Islet precursor cell (in vitro differentiated cells): Measurements from ENCODE around the gene RBM44.
A peak's percentile ranks its signal among the peaks of the same experiment; 100 is the strongest.
"Not testable (repeated sequence)": the region's sequence is repeated elsewhere in the genome, so short reads cannot be mapped to it uniquely, and the experiment has no call there.

ENCODE experiments used
- DNase-seq: peaks from one replicate; pipeline ENCODE4 v3.0.0-alpha.2; 2018

Gene RBM44, protein sequence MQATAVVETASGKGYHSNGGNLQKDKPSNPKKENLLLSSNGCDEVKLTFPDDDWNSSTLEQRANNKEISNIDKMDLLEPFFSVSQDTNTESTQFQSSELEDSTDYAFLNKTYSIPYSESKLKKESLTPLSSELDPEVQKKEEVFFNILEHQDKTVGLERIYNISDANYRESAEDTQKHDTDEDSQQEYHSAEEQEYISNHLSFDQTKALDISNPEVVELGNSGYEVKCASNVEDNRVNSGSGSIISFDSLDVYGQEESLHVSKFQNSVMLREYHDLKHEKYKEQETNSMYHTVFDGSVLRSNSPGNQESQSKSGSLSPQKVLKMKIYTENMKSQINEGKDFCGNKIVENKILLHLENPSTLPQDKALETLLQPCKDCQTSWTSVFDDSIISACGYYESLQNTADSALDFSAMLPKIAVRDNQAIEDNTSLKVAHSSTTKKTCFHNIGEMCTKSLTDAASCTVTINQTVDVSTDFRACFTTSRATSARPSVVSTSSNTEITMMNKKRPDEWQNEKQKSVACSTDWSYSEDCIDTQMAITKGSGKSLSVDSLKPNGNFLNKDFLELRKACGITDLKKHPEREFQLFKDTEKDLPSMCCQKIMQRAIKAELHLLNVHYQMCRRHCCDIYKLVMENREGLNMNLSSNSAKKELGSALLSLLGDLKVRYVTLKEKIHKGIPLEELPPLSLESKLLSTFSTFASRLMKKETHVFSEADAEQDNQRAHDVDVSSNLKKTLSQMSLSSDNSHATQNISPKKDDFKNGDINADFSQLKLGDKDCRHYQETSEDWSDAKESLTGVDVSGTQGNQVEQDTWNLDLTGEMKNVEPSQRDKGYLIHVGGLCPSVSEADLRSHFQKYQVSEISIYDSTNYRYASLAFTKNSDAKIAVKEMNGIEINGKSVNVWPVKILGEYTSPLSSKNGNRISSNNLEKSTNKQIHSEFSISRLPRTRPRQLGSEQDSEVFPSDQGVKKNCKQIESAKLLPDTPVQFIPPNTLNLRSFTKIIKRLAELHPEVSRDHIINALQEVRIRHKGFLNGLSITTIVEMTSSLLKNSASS

DNA sequence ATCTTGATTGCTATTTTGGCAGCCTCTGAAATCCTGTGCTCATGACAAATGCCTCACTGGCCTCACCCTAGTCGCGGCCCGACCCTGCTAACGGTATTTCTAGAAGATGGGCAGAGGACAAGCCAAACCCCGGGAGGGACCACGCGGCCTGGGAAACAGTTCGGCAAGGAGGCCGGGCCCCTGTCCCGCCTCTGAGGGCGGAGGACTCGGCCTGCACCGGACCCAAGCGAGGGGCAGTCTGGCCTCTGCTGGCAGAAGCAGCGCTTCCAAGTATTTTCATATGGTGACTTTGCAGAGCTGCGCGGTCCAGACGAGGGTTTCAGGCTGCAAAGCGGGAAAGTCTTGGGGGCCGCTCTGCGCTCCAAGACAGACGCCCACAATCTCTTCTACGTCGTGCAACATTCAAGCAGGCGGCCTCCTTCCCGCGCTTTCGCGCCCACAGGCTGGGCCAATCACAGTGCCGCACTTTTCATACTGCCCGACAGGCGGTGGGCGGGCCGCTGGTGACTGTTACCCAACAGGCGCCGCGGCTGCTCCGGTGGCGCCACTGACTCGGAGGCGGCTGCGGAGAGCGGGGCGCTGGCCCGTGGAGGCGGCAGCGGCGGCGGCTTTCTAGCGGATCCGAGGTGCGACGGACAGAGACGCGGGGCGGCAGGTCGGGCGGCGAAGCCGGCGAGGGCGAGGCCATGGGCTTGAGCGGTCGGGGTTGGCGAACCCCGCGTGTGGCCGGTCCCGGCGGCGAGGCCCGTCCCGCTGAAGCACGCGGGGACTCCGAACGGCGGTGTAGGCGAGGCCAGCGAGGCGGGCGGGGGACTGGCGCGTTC is at the start of gene RBM44:
TSS of gene RBM44 (plus strand) at position 544 of the 824 bp plus-strand sequence. CDS start 14,831 bp downstream, outside the sequence.
- no peak for DNase-seq

DNA sequence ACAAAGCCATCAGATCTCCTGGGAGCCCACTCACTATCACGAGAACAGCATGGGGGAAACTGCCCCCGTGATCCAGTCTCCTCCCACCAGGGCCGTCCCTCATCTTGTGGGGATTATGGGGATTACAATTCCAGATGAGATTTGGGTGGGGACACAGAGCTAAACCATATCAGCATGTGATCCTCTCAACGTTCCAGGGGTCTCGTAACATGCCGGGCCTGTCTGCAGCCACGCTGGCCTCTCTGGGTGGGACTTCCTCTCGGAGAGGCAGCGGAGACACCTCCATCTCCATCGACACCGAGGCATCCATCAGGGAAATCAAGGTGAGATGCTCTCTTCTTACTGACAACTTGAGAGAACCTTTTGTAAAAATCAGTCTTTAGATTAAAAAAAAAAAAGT is 49.6 kb upstream of the RBM44 start:
- peak; percentile 19 for DNase-seq

DNA sequence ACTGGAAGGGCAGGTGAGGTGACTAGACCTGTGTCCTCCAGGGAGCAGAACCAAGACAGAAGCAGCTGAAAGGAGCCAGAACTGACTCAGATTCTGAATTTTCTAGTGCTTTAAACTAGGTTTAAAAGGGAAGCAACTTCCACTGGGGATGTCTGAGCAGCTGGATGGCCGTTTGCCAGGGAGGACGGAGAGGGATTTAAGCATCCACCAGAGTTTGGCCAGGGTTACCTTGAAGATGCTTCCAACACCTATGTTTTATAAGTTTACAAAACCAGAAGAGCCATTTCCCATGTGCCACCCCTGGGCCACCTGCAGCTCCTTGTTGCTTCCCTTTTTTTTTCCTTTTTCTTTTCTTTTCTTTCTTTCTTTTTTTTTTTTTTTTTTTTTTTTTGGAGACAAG is 48.6 kb upstream of the RBM44 start:
- DNase-seq: no peak

DNA sequence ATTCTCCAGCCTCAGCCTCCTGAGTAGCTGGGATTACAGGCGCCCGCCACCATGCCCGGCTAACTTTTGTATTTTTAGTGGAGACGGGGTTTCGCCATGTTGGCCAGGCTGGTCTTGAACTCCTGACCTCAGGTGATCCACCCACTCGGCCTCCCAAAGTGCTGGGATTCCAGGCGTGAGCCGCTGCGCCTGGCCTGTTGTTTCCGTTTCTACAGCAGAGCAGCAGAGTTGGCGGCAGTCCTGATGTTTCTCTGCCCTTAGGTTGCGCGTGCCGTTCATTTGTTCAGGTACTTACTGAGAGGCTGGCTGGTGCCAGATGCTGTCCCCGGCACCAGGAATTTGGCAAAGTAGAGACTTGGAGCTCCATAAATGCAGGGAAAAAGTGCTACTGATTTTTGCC is 48.1 kb upstream of the RBM44 start:
- DNase-seq: peak; percentile 18

DNA sequence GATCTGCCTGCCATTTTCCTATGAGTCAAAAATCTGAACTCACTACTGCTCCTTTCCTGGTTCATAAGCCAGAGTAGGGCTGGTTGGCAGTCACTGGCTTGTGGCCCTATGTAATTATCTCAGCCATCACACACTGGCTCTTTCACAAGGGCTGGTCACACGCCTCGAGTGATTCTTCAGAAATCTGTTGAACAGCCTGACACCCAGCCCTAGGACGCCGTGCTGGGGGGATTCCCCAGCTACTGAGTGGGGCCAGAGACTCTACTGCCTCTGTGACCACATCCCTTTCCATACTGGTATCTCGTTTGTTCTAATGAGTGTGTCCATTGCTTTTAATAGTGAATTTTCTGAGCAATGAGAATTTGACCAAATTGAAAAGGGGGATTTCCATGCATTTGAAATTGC is 45.8 kb upstream of the RBM44 start:
- peak; percentile 35 for DNase-seq

DNA sequence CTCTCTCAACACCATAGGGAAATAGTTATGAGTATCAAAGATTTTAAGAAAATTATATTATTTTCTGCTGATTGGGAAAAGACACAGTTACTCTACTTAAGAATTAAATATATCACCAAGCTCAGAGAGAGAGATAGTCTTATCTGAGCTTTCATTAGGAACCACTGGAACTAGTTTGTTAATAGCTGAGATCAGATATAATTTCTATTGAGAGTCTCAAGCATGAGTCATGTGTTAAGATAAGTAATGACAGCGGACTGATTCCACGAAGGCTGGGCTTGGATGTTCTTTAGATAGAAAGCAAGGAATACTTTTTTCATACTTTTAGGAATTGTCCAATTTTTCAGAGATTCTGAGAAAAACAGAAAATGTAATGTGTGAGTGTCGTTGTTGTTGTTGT is 44.4 kb upstream of the RBM44 start:
- DNase-seq: no peak

DNA sequence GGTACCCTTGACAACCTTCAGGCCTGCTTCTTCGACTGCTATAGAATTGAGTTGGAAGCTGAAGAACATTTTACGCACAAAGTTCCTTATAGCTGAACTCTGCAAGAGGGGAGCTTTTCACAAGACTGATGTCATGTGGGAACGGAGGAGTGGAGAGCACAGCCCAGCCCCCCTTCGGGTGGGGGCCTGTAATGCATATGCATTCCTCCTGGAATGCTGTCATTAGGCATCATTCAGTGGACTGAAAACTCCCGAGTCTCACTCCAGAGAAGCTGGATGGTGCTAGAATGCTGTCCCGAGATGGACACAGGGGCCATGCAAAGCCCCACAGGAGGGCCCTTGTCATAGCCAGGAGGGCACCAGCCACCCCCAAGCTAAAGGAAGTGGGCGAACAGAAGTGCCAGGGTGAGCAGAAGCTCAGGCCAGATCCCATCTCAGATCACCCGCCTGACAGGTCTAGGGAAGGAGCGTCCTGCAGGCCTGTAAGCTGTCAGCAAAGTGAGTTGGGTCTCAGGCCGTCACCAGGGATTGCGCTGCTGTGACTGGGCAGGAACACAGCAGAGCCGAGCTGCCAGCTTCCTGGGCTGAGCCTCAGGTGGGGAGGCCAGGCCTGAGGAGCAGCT is 43.8 kb upstream of the RBM44 start:
- DNase-seq: peak; percentile 55

DNA sequence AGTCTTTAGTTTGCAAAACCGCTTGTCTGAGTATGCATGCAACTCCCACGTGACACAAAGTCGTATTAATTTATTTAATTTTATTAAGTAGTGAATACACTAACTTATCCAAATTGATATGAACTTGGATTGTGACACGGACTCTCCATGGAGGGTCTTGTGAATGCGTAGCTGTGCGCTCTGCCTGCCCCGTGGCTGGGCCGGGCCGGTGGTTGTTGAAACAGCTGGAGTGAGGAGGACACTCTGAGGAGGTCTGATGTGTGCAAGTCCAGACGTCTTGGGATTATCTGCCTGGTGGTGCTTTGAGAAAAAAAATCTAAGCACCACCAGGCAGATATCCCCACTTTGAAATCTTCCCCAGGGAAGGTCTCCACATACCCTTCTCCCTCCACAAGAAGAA is 41.0 kb upstream of the RBM44 start:
- peak; percentile 16 for DNase-seq

DNA sequence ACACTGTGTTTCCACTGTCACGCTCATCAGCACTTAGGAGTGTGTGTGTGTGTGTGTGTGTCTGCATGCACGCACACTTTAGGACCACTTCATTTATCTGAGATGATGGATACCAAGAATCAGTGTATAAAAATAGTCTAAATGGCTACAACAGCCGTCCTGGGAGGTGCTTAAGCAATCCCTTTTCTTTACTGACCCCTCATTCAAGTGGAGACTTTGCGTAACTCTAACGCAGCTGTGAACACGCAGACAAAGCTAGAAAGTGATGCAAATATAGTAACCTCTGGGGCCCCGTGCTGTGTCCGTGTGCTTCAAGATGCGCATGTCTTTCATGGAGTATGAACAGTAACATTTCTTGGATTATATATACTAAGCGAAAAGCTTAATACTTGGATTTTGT is 40.4 kb upstream of the RBM44 start:
- DNase-seq: peak; percentile 2

DNA sequence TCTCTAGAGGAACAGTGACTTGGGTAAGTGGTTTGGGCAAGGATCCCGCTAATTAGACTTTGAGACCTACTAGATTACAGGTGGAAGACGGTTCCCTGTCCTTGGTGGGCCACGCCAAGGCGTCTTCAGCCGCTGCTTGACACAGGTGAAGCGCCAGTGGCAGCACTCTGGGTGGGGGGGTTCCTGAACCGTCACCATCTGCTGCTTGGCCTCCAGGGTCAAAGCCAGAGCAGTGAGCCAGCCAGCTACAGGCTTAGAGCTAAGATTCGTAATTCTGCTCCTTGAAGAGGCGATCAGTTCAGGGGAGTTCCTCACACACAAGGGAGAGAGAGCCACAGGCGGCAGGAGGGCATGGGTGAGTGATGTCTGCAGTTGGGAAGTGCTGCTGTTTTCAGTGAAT is 39.4 kb upstream of the RBM44 start:
- DNase-seq: peak; percentile 23

DNA sequence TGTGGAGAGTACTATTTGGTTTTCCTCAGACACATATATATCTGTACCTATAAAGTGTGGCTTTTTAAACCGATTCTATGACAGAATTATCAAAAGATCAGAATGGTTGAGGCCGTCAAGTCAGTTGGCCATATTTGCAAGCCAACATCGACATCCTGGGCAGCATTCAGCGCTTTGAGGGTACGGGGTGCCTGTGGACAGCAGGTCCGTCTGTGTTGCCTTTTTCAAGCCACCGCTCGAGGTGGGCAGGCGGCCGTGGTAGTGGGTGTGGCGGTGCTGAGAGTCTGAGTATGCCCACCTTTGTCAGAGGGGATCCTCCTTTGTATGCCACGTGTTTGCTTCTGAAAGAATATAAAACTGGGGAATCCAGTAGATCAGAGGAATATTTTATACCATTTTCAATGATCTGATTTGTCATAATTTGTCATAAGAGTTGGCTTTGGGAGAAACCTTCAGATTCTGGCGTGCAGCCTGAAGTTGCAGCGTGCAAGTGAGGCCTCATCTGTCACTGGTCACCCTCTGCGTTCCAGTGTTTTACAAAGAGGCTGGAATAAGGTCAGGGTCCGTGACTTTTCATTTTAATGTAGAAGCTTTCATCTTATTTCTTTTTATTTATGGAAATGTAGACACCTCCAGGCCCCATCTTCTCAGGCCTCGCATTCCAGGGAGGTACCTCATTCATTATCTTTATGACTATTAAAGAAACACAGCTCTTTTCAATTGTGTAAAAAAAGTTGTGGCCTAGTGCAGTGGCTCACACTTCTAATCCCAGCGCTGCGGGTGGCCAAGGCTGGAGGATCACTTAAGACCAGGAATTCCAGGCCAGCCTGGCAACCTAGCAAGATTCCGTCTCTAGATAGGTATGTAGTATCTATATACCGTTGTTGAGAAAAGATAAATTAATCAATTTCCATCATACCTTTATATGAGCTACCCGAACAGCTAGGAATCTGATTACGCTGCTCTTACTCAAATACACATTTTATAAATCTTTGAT is 37.8 kb upstream of the RBM44 start:
- peak; percentile 29 for DNase-seq

DNA sequence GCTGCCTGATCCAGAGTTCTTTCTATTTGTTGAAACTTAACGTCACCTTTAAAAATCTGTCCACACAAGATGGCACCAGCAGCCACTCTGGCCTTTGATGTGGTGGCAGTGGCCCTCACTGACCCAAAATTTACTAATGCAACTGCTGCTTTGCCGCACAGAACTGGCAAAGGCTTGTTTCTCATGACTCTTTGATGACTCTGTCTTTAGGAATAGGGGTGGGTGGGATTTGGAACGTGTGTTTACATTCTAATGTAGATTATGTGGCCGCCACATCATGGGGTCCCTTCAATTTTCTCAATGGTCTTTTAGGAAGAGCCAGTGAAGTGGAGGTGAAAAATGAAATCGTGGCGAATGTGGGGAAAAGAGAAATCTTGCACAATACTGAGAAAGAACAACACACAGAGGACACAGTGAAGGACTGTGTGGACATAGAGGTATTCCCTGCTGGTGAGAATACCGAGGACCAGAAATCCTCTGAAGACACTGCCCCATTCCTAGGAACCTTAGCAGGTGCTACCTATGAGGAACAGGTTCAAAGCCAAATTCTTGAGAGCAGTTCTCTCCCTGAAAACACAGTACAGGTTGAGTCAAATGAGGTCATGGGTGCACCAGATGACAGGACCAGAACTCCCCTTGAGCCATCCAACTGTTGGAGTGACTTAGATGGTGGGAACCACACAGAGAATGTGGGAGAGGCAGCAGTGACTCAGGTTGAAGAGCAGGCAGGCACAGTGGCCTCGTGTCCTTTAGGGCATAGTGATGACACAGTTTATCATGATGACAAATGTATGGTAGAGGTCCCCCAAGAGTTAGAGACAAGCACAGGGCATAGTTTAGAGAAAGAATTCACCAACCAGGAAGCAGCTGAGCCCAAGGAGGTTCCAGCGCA is 36.0 kb upstream of the RBM44 start:
- peak; percentile 20 for DNase-seq

DNA sequence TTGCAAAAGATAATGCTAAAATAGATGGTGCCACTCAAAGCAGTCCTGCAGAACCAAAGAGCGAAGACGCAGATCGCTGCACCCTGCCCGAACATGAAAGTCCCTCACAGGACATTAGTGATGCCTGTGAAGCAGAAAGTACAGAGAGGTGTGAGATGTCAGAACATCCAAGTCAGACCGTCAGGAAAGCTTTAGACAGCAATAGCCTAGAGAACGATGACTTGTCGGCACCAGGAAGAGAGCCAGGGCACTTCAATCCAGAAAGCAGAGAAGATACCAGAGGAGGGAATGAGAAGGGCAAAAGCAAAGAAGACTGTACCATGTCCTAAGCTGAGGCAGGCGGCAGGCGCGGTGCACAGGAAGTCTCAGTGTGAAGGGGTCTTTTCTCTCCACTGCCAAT is 34.8 kb upstream of the RBM44 start:
- no peak for DNase-seq

DNA sequence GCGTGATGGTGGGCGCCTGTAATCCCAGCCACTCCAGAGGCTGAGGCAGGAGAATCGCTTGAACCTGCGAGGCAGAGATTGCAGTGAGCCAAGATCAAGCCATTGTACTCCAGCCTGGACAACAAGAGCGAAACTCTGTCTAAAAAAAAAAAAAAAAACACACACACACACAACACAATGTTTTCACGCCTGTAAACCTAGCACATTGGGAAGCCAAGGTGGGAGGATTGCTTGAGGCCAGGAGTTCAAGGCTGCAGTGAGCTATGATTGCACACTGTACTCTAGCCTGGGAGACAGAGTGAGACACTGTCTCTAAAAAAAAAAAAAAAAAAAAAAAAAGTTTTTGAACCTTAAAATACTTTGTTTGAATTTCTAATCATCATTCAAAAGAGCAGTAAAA is 33.5 kb upstream of the RBM44 start:
- not testable (repeated sequence) for DNase-seq

DNA sequence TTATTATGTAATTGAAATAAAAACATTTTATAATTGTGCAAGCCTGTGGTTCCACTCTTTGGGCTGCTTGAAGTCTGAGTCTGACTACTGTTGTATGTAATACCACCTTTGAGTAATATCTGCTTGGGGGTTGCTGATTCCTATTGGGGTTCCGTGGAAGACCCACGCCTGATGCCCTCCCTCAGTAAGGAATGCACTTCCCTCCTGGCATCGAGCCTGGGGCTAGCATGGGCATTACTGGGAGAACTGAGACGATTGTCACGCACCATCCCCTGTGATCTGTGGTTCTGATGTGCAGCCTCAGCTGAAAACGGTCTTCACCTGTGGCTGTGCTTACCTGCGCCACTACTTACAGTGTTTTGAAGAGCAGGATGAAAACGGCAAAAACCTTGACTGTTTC is 32.7 kb upstream of the RBM44 start:
- no peak for DNase-seq

DNA sequence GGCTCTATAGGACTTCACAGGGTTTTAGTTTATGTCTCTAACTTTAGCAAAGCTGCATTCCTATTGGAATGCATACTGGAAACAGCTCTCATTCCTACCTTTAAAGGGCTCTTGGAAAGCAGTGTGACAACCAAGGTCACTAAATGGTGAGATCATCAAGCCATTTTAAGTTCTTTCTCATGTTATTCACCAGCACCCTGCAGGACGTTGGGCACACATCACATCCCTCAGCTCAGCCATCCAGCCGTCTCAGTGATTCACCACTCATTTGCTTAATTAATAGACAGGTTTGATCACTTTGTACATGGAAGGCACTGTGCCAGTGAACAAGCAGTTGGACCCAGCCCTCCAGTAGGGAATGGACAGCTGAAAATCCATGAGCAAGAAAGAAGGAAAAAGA is 32.2 kb upstream of the RBM44 start:
- DNase-seq: peak; percentile 70

DNA sequence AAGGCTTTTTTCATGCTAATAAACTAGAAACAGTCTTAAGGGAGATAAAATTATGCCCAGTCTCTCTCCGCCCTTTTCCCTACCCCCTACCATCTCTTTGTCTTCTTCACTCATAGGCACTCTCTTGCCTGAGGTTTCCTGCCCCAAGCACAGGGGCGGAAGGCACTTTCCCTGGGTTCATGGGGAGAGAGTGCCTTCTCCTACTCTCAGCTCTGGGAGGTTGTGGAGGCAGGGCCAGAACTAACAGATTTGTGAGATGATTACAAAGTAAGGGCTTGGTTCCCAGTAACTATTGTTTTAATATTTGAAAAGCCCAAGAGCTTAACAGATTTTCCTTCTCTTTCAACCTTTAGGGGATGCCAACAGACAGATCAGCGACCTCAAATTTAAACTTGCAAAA is 26.1 kb upstream of the RBM44 start:
- no peak for DNase-seq

DNA sequence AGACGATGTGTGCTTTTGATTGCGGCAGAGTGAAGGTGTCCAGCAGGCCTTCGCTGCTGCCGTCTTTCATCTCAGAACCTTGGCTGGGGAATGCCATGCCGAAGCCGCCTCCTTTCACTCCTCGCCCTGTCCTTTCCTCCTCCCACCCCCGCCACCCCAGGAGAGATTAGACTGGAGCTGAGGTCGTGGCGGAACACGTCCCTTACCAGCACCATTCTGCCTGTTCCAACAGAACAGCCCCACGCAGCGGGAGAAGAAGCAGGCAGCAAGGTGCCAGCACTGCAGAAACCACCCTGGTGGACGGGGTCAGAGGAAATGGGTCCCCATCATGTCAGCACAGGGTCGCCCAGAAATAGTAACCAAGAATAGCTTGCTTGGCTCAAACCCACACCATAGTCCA is 24.8 kb upstream of the RBM44 start:
- DNase-seq: no peak

DNA sequence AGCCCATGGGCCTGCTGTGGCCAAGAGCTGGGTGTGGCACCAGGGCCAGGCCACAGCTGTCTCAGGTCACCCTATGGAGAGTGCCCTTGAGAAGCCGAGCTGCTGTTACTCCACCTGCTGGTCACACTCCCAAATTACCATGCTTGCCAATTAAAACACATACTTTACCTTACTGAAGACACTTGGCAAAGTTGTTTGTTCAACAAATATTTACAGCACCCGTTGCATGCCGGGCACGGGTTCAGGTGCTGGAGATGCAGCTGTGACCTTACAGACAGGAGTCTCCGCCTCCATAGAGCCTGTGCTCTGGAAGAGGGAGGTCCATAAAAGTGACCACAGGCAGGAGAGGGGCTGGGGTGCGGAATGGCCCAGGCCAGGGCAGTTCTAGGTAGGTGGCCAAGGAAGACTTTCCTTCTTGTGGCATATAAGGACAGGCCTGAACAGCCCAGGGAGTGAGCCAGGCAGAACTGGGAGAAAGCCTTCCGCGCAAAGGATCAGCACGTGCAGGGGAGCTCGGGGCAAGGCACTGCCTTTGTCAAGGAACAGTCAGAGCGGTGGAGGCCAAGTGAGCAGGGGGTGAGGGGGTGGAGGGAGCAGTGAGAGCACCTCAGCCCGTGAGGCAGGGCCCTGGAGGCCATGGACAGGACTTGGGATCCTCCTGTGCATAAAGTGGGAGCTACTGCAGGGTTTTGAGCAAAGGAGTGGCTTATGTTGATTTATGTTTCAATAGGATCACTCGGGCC is 23.6 kb upstream of the RBM44 start:
- peak; percentile 73 for DNase-seq
